Hematopoietic multipotent progenitor cell (in vitro differentiated cells): ENCODE measurements around the gene SMAD7. TPM values are rescaled to one million over a fixed set of nuclear protein-coding genes. Genes with fewer than 3 reads are reported as not detected.

Experiments
- DNase-seq, 3 donors: peaks; one replicate each; pipeline ENCODE4 v3.0.0-alpha.2; 2011 to 2015; ENCODE audit warnings: low read depth in 2 of 3, low spot score in 2 of 3
- total RNA-seq: library from RNA; depleted of rRNA; stranded (reverse); fragments of >200 nt; gene quantifications from one replicate; pipeline ENCODE4 v1.2.3, GENCODE V29; 2012

The SMAD7 gene
- total RNA-seq, 1 donor, result 8.3 TPM

- DNase-seq, result no peak
These were observed 62.6 kb downstream of the SMAD7 start for GRCh38 chr18:48887905-48888772.

- no peak for DNase-seq
These were observed 63.4 kb downstream of the SMAD7 start for GRCh38 chr18:48887294-48887904.

- DNase-seq, result no peak
These were observed 64.1 kb downstream of the SMAD7 start for GRCh38 chr18:48886520-48887293.

- no peak for DNase-seq
These were observed 64.8 kb downstream of the SMAD7 start for GRCh38 chr18:48885924-48886400.

- no peak for DNase-seq
These were observed 65.4 kb downstream of the SMAD7 start for GRCh38 chr18:48885266-48885923.

GRCh38 chr18:48884771-48885170, 66.0 kb downstream of the SMAD7 start:
- no peak for DNase-seq

- DNase-seq, result no peak
These were observed 66.5 kb downstream of the SMAD7 start for GRCh38 chr18:48884306-48884705.

- DNase-seq, result no peak
These were observed 68.4 kb downstream of the SMAD7 start for GRCh38 chr18:48882379-48882778.

- no peak for DNase-seq
These were observed 69.8 kb downstream of the SMAD7 start for GRCh38 chr18:48880931-48881330.

GRCh38 chr18:48879008-48879431, 71.7 kb downstream of the SMAD7 start:
- DNase-seq, result no peak

- no peak for DNase-seq
These were observed 72.3 kb downstream of the SMAD7 start for GRCh38 chr18:48878471-48878870.

GRCh38 chr18:48877941-48878340, 72.8 kb downstream of the SMAD7 start:
- DNase-seq, result no peak

- no peak for DNase-seq
These were observed 74.2 kb downstream of the SMAD7 start for GRCh38 chr18:48876590-48876989.

GRCh38 chr18:48875942-48876511, 74.7 kb downstream of the SMAD7 start:
- DNase-seq, result peak in 1 of 3 donors; percentile 36

- no peak for DNase-seq
These were observed 75.3 kb downstream of the SMAD7 start for GRCh38 chr18:48875314-48875941.

- no peak for DNase-seq
These were observed 76.0 kb downstream of the SMAD7 start for GRCh38 chr18:48874701-48875162.

- DNase-seq, result no peak
These were observed 76.5 kb downstream of the SMAD7 start for GRCh38 chr18:48874233-48874632.

GRCh38 chr18:48872234-48873145, 78.3 kb downstream of the SMAD7 start:
- DNase-seq, result no peak
